GM12801 (cell line): ENCODE measurements around the gene PCDHA6.

Source experiments
- CTCF ChIP-seq: IDR thresholded peaks from one replicate; pipeline ENCODE4 v1.5.1; 2011; ENCODE audit warnings: control low read depth; ENCODE audit not compliant: insufficient read length; ENCODE audit errors: extremely low read depth

Gene PCDHA6

GRCh38 chr5:140827704-140828361 lies at the start of gene PCDHA6:
Gene PCDHA6, plus strand, starts transcription at chr5:140827960. Its CDS starts 132 bp downstream, at chr5:140828092.
- no peak for TF ChIP-seq CTCF

- TF ChIP-seq CTCF: no peak
These were observed 47.2 kb upstream of the PCDHA6 start for GRCh38 chr5:140780512-140780911.

- TF ChIP-seq CTCF: no peak
These were observed 41.7 kb upstream of the PCDHA6 start, which contains the start of gene PCDHA1 for GRCh38 chr5:140785905-140786686. Gene PCDHA1, plus strand, starts transcription at chr5:140786140.

GRCh38 chr5:140791089-140791488 lies 36.7 kb upstream of the PCDHA6 start:
- no peak for TF ChIP-seq CTCF

GRCh38 chr5:140794595-140795258 lies 33.0 kb upstream of the PCDHA6 start, which contains the start of gene PCDHA2:
Gene PCDHA2, plus strand, starts transcription at chr5:140794852.
- TF ChIP-seq CTCF: no peak

GRCh38 chr5:140795259-140795641 lies 32.5 kb upstream of the PCDHA6 start:
- no peak for TF ChIP-seq CTCF

- TF ChIP-seq CTCF: no peak
These were observed 31.1 kb upstream of the PCDHA6 start for GRCh38 chr5:140796718-140797095.
